ENCODE results near the gene RNF166.

The RNF166 gene

GRCh38 chr16:88650749-88651275, 55.4 kb downstream of the RNF166 start, which contains the start of gene CYBA:
Gene CYBA, minus strand, starts transcription at chr16:88651053. Its CDS starts 40 bp downstream, at chr16:88651013.
- FAIRE-seq, result no peak

DNA sequence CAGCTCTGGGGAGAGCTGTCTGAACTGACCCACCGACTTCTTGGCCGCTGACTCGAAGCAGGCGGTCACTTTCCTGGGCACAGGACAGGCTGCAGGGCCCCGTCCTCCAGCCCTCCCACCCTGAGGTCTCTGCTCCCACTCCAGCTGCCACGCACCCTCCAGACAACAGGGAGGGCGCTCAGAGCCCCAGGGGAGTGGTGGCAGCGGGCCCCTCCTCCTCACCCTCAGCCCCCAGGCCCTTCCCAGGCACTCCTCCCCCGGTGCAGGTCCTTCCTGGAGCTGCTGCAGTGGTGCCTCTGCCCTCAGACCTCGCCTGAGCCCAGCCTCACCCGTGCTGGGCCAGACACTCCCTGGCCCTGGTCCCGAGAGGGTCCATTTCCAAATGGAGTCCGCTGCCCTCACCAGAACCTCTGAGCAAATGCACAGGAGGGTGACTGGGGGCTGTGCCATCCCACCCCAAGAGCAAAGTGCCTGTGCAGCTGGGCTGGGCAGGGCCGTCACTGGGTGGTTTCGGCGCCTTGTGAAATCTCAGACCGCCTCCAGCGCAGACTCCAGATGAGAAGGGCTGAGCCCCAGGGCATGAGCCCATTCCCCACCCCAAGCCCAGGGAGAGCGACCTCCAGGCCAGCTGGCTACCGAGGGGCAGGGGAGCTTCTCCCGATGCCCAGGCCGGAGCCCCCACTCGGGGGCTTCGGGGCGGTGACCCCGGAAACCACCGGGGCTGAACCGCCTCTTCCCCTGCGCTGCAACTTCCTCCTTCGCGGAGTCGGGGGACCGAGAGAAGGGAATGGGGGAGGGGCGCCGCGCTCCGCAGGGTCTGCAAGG, 56.1 kb downstream of the RNF166 start:
- FAIRE-seq, result no peak

- no peak for FAIRE-seq
Observed at GRCh38 chr16:88649195-88649923, 56.8 kb downstream of the RNF166 start.

GRCh38 chr16:88647178-88648070, 58.8 kb downstream of the RNF166 start:
- no peak for FAIRE-seq

Measured in endometrium (tissue), 2 donors.